OCI-LY7 (cell line): ENCODE data around the gene MINDY4.

ENCODE experiments used
- CTCF ChIP-seq: fragments of 200-600 bp; sonication (generic); conservative IDR thresholded peaks from 2 replicates; pipeline ENCODE4 v1.5.1; 2014; ENCODE audit warnings: mild to moderate bottlenecking, antibody characterized with exemption, low read length, moderate library complexity, mixed read lengths
- EZH2phosphoT487 ChIP-seq: fragments of 200-600 bp; sonication (generic); IDR thresholded peaks from 2 replicates; pipeline ENCODE4 v1.6.1; 2018; ENCODE audit warnings: low read depth, borderline replicate concordance, mild to moderate bottlenecking, mixed run types, antibody characterized with exemption, low read length, moderate library complexity, mixed read lengths

DNA sequence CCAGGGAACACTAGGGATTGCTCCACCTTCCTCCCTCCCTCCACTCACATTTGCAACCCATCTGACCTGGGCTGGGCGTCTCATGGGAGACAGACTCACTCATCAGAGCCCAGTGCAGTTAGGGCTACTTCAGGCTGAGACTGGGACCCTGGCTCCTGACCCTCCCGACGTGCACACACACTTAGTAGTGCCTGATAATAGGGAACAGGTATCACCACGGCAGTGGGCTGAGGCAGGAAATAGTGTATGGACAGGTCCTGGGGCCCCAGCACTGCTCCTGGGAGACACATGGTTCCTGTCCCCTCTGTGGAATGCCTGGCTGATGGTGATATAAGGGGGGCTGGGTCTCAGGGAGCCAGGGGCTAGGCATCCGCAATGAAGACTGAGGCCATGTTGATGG lies 154.7 kb downstream of the MINDY4 start:
- TF ChIP-seq CTCF (no peak), EZH2phosphoT487 (no peak)
